Measurements from ENCODE around the gene PTGS1. TPM values are rescaled to one million over a fixed set of nuclear protein-coding genes. Genes with fewer than 3 reads are reported as not detected.

The PTGS1 gene
- total and polyA plus RNA-seq, 2 of the 13 experiments (the other 11 are each of a cell fraction or from before 2014, with no cell fraction given): 0.07 to 0.08 TPM

- no peak overlapping the region for H2AFZ ChIP-seq (ENCODE audit: low read length)
- DNase-seq (ENCODE audit: low spot score) (no peak), FAIRE-seq (no peak), ATAC-seq (no peak)
- no peaks in the 10 kb centered on the region for H3K4me1 ChIP-seq (ENCODE audit: insufficient read depth, low read length)
- CTCF ChIA-PET (ENCODE audit: low intra/inter-chr PET ratio, low total read pairs): no interaction called here
- no TSS peak for BruUV-seq (replicated peaks)
- H3K27me3 ChIP-seq (ENCODE audit: control insufficient read depth in 1 of 2, insufficient read depth in 2 of 2, low read length in 2 of 2): no peaks in the 10 kb centered on the region
- intact Hi-C loops (cut with micrococcal nuclease; ENCODE audit: unreplicated experiment) (no loop called here), in situ Hi-C loops (cut with HindIII; ENCODE audit: extremely low pct_ligation_motif_present, low pct_unique_long_range_greater_than_20kb) (loop anchor here (25.0 kb wide), 1 partner anchor 457 kb away; the partner anchor contains the start of gene OR1K1)
- no peaks in the 10 kb centered on the region for H3K36me3 ChIP-seq (replicated peaks in 1 of 2; ENCODE audit: control insufficient read depth in 1 of 2, insufficient read depth in 2 of 2, low read length in 2 of 2)
- H3K4me3 ChIP-seq (replicated peaks in 1 of 3; ENCODE audit: insufficient read depth in 1 of 3, low read depth in 2 of 3, low read length in 3 of 3): no peak overlapping the region
- H3K27ac ChIP-seq (ENCODE audit: extremely low read length, insufficient read depth, low read length): no peak overlapping the region
- H3K9me3 ChIP-seq (ENCODE audit: low read length): no peaks in the 10 kb centered on the region
- POLR2A ChIA-PET: no interaction called here
- no peaks in the 10 kb centered on the region for H3K79me2 ChIP-seq (ENCODE audit: insufficient read depth, low read length)
- 59% methylated on average over 3 of the region's 4 CpGs for WGBS (ENCODE audit: low lambda C conversion rate)
- H3K9ac ChIP-seq (ENCODE audit: insufficient read depth, low read depth, low read length): no peak overlapping the region
- H3K4me2 ChIP-seq (ENCODE audit: low read depth, low read length): no peak overlapping the region
- no peak for TF ChIP-seq MAFK (conservative IDR thresholded peaks at IDR 0.05 in 1 of 2, IDR thresholded peaks at IDR 0.05 in 1 of 2; ENCODE audit: low read length in 2 of 2)
- TF ChIP-seq ZNF276 (CRISPR knock-in tag; IDR thresholded peaks at IDR 0.05; ENCODE audit: low read depth): no peak
- no peak for TF ChIP-seq ZNF766 (CRISPR knock-in tag; IDR thresholded peaks at IDR 0.05; ENCODE audit: borderline replicate concordance)
- TF ChIP-seq HNF4A (CRISPR knock-in tag; IDR thresholded peaks at IDR 0.05): no peak
- TF ChIP-seq ZBED4 (CRISPR knock-in tag; IDR thresholded peaks at IDR 0.05; ENCODE audit: borderline replicate concordance): no peak
- no peak for TF ChIP-seq RAD21 (CRISPR knock-in tag; IDR thresholded peaks at IDR 0.05)
- TF ChIP-seq NFE2 (CRISPR knock-in tag; IDR thresholded peaks at IDR 0.05): no peak
- no peak for TF ChIP-seq ZBTB2 (CRISPR knock-in tag; IDR thresholded peaks at IDR 0.05; ENCODE audit: low read depth)
- H4K20me1 ChIP-seq (ENCODE audit: insufficient read depth, low read length): no peaks in the 10 kb centered on the region
These were observed 15.4 kb upstream of the PTGS1 start for GRCh38 chr9:122355336-122355875.

Measured in HepG2 (cell line).